GM18870 (cell line): ENCODE data around the gene TMCC3.
A peak's percentile ranks its signal among the peaks of the same experiment; 100 is the strongest.
"Not testable (repeated sequence)": the region's sequence is repeated elsewhere in the genome, so short reads cannot be mapped to it uniquely, and the experiment has no call there.

ENCODE experiments used
- ATAC-seq: cut with Tn5 transposase; IDR thresholded peaks from one replicate; pipeline ENCODE4 v1.9.1; 2021; ENCODE audit warnings: moderate library complexity; ENCODE audit not compliant: unreplicated experiment

The TMCC3 gene

GRCh38 chr12:94637390-94638113 is 12.8 kb downstream of the TMCC3 start:
- no peak for ATAC-seq

- no peak for ATAC-seq
These were observed 13.8 kb downstream of the TMCC3 start for GRCh38 chr12:94636462-94637085.

- no peak for ATAC-seq
These were observed 15.6 kb downstream of the TMCC3 start for GRCh38 chr12:94634717-94635116.

- ATAC-seq: no peak
These were observed 17.0 kb downstream of the TMCC3 start for GRCh38 chr12:94633401-94633800.

- ATAC-seq: no peak
These were observed 19.3 kb downstream of the TMCC3 start for GRCh38 chr12:94631058-94631457.

- ATAC-seq: no peak
These were observed 21.4 kb downstream of the TMCC3 start for GRCh38 chr12:94628819-94629472.

- no peak for ATAC-seq
These were observed 22.0 kb downstream of the TMCC3 start for GRCh38 chr12:94628369-94628768.

GRCh38 chr12:94625531-94625930 is 24.8 kb downstream of the TMCC3 start:
- ATAC-seq: no peak

- no peak for ATAC-seq
These were observed 27.0 kb downstream of the TMCC3 start for GRCh38 chr12:94623161-94623920.

GRCh38 chr12:94622475-94622874 is 27.9 kb downstream of the TMCC3 start:
- ATAC-seq: no peak

- ATAC-seq: peak; percentile 95
These were observed 28.5 kb downstream of the TMCC3 start for GRCh38 chr12:94621662-94622359.

- ATAC-seq: no peak
These were observed 29.7 kb downstream of the TMCC3 start for GRCh38 chr12:94620621-94621020.

GRCh38 chr12:94618995-94619695 is 31.2 kb downstream of the TMCC3 start:
- no peak for ATAC-seq

- ATAC-seq: no peak
These were observed 33.3 kb downstream of the TMCC3 start for GRCh38 chr12:94617101-94617500.

- ATAC-seq: no peak
These were observed 34.1 kb downstream of the TMCC3 start for GRCh38 chr12:94616203-94616729.

GRCh38 chr12:94615260-94616181 is 34.8 kb downstream of the TMCC3 start:
- ATAC-seq: no peak

- no peak for ATAC-seq
These were observed 36.1 kb downstream of the TMCC3 start for GRCh38 chr12:94614288-94614721.

- no peak for ATAC-seq
These were observed 40.4 kb downstream of the TMCC3 start for GRCh38 chr12:94609917-94610443.

- ATAC-seq: not testable (repeated sequence)
These were observed 43.5 kb downstream of the TMCC3 start for GRCh38 chr12:94606810-94607209.
